Brain microvascular endothelial cell (primary cell): ENCODE data around the gene VAMP1.
"Not testable (repeated sequence)": the region's sequence is repeated elsewhere in the genome, so short reads cannot be mapped to it uniquely, and the experiment has no call there.

Experiments used
- DNase-seq: peaks from one replicate; pipeline ENCODE4 v3.0.0-alpha.2; 2020
- H3K27ac ChIP-seq: fragments of 250-450 bp; sonication (Bioruptor Pico); 2 replicates; pipeline ENCODE4 v1.5.1; 2020; ENCODE audit warnings: mild to moderate bottlenecking, moderate library complexity
- H3K27me3 ChIP-seq: fragments of 250-450 bp; sonication (Bioruptor Pico); replicated peaks from 2 replicates; pipeline ENCODE4 v1.5.1; 2020; ENCODE audit warnings: mild to moderate bottlenecking
- H3K36me3 ChIP-seq: fragments of 250-450 bp; sonication (Bioruptor Pico); replicated peaks from 2 replicates; pipeline ENCODE4 v1.5.1; 2020; ENCODE audit warnings: mild to moderate bottlenecking
- H3K4me3 ChIP-seq: 2 replicates; pipeline ENCODE4 v1.5.1; 2011; ENCODE audit warnings: low read depth, mild to moderate bottlenecking, control low read depth, low read length, moderate library complexity
- in situ Hi-C: cut with HindIII; loops from 2 replicates; pipeline ENCODE4 v1.10.0; 2017; ENCODE audit warnings: low sequenced_read_pairs, low pct_ligation_motif_present
- TF ChIP-seq, protein P1 (sequence below): IDR thresholded peaks from 2 replicates; pipeline ENCODE4 v1.5.1; 2011; ENCODE audit warnings: low read depth, mild to moderate bottlenecking, moderate library complexity, low read length, control low read depth, inconsistent platforms; ENCODE audit errors: missing control alignments

Gene VAMP1

DNA sequence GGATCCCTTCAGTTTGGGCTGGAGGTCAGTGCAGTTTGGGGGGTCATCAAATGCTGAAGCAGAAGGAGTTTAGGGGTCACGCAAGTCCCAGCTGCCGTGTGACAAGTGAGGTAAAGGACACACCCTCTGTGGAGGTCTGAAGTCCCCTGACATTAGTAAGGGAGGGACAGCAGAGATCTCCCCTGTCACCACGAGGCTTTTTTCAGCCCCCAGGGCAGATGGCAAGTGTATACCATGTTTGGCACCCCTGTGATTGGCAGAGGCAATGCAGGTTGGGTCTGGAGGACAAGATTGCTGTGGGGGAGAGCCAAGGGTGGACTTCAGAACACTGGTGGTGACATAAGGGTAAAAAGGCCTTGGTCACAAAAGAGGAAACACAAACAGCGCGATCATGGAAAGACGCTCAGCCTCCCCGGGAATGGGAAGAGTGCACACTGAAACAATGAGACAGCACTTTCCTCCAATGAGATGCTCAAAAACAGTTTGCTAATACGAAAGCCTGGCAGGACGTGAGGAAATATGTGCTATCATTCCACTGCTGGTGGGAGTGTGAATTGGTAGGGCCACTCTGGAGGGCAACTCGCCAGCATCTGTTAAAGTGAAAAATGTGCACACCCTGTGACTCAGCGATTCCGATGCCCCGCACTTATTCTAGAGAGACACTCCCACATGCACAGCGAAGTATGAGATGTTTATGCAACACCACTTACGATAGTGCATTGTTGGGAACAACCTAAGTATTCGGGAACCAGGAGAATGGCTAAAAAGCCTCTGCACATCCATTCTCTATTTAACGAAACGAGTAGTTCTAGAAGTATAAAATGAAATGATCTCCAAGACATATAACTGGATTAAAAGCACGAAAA lies 40.1 kb downstream of the VAMP1 start:
- peak overlapping the region; percentile 62 for H3K27ac ChIP-seq
- peak overlapping the region; percentile 32 for H3K4me3 ChIP-seq
- peak; percentile 87 for DNase-seq
- H3K27me3 ChIP-seq: no peaks in the 10 kb centered on the region
- no peaks in the 10 kb centered on the region for H3K36me3 ChIP-seq
- TF ChIP-seq, protein P1, sequence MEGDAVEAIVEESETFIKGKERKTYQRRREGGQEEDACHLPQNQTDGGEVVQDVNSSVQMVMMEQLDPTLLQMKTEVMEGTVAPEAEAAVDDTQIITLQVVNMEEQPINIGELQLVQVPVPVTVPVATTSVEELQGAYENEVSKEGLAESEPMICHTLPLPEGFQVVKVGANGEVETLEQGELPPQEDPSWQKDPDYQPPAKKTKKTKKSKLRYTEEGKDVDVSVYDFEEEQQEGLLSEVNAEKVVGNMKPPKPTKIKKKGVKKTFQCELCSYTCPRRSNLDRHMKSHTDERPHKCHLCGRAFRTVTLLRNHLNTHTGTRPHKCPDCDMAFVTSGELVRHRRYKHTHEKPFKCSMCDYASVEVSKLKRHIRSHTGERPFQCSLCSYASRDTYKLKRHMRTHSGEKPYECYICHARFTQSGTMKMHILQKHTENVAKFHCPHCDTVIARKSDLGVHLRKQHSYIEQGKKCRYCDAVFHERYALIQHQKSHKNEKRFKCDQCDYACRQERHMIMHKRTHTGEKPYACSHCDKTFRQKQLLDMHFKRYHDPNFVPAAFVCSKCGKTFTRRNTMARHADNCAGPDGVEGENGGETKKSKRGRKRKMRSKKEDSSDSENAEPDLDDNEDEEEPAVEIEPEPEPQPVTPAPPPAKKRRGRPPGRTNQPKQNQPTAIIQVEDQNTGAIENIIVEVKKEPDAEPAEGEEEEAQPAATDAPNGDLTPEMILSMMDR: no peak
- in situ Hi-C loops: no loop called here

DNA sequence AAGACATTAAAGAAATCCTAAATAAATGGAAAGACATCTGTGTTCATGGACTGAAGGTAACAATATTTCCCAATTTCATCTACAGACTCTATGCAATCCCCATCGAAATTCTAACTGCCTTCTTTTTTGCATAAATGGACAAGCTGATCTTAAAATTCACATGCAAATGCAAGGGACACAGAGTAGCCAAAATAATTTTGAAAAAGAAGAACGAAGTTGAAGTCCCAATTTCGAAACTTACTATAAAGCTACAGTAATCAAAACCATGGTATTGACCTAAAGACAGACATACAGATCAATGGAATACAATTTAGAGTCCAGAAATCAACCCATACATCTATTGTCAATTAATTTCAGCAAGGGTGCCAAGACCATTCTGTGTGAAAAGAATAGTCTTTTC lies 42.2 kb downstream of the VAMP1 start:
- no peak for DNase-seq
- no peak overlapping the region for H3K4me3 ChIP-seq
- in situ Hi-C loops: no loop called here
- H3K27ac ChIP-seq: no peak overlapping the region
- no peaks in the 10 kb centered on the region for H3K27me3 ChIP-seq
- TF ChIP-seq, protein P1: no peak
- no peaks in the 10 kb centered on the region for H3K36me3 ChIP-seq

DNA sequence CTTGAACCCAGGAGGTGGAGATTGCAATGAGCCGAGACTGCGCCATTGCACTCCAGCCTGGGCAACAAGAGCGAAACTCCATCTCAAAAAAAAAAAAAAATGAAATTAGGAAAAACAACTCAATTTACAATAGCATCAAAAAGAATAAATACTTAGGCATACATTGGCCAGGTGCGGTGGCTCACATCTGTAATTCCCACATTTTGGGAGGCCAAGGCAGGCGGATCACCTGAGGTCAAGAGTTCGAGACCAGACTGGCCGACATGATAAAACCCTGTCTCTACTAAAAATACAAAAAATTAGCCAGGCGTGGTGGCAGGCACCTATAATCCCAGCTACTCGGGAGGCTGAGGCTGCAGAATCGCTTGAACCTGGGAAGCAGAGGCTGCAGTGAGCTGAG lies 42.7 kb downstream of the VAMP1 start:
- not testable (repeated sequence) for H3K27ac ChIP-seq, H3K4me3 ChIP-seq, H3K27me3 ChIP-seq

DNA sequence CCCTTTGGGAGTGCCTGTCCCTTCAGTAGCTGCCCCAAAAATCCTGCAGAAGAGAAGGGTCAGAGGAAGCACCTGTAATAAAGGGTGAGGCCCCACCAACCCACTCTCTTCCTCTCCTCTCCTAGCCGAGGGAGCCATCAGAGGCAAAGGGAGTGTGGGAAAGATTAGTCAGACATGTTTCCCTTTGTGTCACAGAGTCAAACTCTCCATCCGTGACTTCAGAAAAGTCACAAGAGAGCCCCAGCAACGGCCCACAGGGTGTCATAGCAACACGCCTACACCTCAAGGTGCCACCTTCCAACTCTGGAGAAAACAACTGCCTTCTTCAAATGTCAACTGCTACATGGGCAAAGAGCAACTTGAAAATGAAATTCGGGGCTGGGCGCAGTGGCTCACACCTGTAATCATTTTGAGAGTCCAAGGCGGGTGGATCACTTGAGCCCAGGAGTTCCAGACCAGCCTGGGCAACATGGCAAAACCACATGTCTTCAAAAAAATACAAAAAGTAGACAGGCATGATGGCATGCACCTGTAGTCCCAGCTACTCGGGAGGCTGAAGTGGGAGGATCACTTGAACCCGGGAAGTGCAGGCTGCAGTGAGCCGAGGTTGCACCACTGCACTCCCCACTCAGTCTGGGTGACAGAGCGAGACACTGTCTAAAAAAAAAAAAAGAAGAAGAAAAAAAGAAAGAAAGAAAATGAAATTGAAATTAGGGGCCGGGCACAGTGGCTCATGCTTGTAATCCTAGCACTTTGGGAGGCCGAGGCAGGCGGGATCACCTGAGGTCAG lies 43.4 kb downstream of the VAMP1 start:
- Histone ChIP-seq H3K36me3 (no peaks in the 10 kb centered on the region), H3K4me3 (no peak overlapping the region), H3K27me3 (no peaks in the 10 kb centered on the region), H3K27ac (no peak overlapping the region)
- in situ Hi-C loops: no loop called here
- no peak for DNase-seq
- TF ChIP-seq, protein P1: no peak

More for the DNA sequence above, 42.7 kb downstream of the VAMP1 start:
- DNase-seq, H3K36me3 ChIP-seq, in situ Hi-C loops: not testable (repeated sequence)

DNA sequence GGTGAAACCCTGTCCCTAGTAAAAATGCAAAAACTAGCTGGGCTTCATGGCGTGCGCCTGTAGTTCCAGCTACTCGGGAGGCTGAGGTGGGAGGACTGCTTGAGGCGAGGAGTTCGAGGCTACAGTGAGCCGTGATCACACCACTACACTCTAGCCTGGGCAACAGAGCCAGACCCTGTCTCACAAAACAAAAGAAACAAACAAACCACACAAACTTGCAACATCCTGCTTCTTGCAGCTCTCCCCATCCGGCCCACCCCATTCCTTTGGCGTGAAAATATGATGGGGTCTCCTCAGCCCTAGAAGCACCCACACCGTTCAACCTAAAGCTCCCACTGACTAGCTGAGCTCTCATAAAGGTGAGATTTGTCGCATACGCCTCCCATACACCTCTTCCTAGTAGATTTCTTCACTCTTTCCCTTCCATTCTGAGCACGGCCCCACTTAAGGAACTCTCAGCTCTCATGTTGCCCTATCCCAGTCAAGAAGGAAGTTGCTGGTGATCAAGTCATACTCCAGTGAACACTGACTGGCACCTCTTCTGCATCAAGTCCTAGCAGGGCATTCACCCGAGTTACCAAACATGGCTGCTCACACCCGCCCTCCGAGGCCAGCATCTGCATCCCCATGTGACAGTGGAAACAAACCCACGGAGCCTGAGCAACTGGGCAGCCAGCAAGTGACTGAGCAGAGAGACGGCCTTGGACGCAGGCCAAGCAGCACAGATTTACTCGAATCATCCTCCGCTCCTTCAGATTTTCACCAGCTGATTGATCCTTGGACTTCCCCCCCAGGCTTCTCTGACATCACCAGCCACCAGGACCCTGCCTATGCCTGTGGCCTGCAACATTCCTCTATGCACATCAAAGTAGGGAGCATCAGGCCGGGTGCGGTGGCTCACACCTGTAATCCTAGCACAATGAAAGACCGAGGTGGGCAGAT lies 44.6 kb downstream of the VAMP1 start:
- in situ Hi-C loops: no loop called here
- Histone ChIP-seq H3K4me3 (no peak overlapping the region), H3K27me3 (no peaks in the 10 kb centered on the region), H3K27ac (no peak overlapping the region), H3K36me3 (no peaks in the 10 kb centered on the region)
- TF ChIP-seq, protein P1: no peak
- DNase-seq: no peak
